GM12873 (cell line): ENCODE measurements around the gene DIAPH3.

ENCODE experiments used
- CTCF ChIP-seq: IDR thresholded peaks from 2 replicates; pipeline ENCODE4 v1.5.1; 2012; ENCODE audit warnings: low read depth, mild to moderate bottlenecking, moderate library complexity, low read length, control low read depth; ENCODE audit not compliant: insufficient read depth; ENCODE audit errors: missing control alignments

Gene DIAPH3

DNA sequence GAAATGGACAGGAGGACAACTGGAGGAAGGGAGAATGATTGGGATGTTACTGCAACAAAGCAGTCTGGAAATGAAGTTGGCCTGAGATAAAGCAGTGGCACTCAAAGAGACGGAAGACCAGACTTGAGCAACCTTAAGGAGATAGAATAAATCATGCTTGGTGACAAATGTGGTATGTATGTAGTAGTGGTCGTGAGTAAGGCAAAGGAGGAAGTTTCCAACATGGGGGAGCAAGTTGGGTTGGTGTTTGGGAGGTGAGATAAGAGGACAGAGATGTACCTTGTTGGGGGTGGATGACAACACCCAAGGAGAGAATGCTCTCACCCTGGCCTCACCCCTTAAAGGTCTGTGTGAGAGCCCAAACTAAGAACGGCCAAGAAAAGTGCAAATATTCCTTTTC is 420.5 kb downstream of the DIAPH3 start:
- no peak for TF ChIP-seq CTCF

DNA sequence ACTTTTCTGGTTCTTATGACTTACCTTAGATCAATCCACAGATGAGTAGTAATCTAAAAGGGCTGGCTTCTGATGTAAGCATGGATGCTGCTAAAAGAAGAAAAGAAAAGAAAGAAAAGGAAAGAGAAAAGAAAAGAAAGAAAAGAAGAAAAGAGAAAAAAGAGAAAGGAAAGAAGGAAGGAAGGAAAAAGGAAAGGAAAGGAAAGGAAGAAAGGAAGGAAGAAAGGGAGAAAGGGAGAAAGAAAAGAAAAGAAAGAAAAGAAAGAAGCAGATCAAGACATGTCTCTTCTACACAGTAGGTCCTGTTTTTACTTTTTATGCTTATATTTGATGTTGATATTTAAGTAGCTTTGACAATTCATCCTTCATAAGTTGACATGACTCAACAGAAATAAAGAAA is 421.3 kb downstream of the DIAPH3 start:
- no peak for TF ChIP-seq CTCF

GRCh38 chr13:59738921-59739320 is 424.8 kb downstream of the DIAPH3 start:
- no peak for TF ChIP-seq CTCF

DNA sequence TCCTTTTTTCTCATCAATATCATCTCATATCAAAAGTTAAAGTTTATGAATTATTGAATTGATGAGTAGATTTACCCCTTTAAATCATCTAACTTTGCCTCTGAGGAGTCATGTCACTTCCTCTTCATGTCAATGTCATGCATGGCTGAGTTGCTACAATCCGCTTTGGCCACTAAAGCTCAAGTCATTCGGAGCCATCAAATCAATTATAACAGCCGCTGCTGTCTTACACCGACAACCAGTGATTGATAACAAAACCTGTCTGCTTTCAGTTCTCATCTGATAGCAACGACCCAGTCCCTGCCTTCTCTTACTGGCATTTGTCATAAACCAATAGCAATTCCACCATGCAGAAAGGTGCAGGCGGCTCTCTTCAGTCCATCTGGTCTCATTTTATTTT is 429.3 kb downstream of the DIAPH3 start:
- no peak for TF ChIP-seq CTCF

- TF ChIP-seq CTCF = no peak
Measured at GRCh38 chr13:59733744-59734143, 430.0 kb downstream of the DIAPH3 start.

DNA sequence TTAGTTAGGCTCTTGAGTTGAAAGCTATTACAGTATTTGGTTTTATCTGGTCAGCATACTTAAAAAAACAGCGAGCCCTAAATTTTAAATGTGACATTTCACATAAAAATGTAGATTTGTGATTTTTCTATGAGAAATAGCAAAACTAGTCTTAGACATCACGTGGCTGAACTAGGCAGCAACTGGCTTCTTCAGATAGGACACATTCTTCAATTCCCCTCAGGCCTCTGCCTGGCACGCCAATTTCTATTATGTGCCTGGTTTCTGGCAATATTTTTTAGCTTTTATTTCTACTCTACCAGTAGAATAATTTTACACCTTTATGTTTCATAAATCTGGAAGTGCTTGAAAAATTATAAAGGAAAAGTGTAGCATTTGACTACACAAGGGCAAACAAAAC is 433.7 kb downstream of the DIAPH3 start:
- no peak for TF ChIP-seq CTCF

DNA sequence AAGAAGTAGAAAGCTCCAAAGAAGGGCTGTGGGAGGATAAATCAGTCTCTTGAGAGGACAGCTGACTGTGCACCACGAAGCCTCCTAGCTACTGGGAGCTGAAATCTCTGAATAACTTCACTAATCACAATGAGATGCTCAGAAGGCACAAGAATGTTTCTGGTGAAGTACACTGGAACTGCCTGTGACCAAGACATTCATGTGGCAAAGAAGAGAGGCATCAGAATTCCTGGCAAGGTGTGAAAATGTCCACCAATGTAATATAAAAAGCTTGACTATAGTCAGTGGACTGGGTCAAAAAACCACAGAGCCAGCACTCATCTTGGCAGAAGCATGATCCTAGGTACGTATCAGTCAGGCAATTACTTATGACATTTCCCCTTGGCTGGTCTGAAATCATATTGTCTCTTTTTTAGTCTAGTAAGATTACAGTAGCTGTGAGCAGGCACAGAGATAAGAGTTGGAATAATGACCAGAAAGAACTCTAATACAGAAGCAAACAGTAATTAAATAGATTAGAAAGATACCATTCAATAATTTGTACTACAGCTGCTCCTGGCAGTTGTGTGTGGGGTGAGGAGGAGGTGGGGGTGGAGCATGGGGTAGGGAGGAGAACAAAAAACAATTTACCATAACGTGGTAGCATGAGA is 434.7 kb downstream of the DIAPH3 start:
- TF ChIP-seq CTCF = no peak
